Ovary (tissue), 3 donors: ENCODE measurements around the gene CADM4.

Experiments
- POLR2A ChIP-seq: fragments of 450-650 bp; IDR thresholded peaks from one replicate; pipeline ENCODE4 v1.6.1; 2017; ENCODE audit warnings: antibody characterized with exemption, mild to moderate bottlenecking, moderate library complexity
- TF ChIP-seq, protein P1 (sequence below), 3 donors: fragments of 450-650 bp in 2 of 3; fragments of 200-600 bp in 1 of 3; IDR thresholded peaks; one replicate each; pipeline versions ENCODE4 v1.5.1 to v1.8.0; 2016 to 2022; ENCODE audit warnings: antibody characterized with exemption in 3 of 3, mild to moderate bottlenecking in 1 of 3
- donor health status: DM: no; HTN: no; CAD: no.

DNA sequence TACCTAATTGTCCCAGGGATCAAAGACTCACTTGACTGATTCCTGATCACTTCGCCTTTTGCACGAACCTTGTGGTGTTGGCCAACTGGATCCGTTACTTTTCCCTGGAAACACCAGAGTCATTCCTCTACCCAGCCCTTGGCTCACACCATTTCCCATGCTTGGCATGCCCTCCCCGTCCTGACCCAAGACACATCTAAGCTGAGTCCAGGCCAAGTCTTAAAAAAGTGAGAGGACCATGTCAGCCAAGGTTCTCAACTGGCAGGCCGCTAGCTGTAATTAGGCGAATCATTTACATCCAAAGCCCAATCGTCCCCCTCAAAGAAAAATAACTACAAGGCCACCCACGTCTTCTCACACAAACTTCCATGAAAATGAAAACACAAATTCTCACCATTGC lies 18.8 kb upstream of the CADM4 start:
- TF ChIP-seq, protein P1, sequence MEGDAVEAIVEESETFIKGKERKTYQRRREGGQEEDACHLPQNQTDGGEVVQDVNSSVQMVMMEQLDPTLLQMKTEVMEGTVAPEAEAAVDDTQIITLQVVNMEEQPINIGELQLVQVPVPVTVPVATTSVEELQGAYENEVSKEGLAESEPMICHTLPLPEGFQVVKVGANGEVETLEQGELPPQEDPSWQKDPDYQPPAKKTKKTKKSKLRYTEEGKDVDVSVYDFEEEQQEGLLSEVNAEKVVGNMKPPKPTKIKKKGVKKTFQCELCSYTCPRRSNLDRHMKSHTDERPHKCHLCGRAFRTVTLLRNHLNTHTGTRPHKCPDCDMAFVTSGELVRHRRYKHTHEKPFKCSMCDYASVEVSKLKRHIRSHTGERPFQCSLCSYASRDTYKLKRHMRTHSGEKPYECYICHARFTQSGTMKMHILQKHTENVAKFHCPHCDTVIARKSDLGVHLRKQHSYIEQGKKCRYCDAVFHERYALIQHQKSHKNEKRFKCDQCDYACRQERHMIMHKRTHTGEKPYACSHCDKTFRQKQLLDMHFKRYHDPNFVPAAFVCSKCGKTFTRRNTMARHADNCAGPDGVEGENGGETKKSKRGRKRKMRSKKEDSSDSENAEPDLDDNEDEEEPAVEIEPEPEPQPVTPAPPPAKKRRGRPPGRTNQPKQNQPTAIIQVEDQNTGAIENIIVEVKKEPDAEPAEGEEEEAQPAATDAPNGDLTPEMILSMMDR (IDR thresholded peaks at IDR 0.05): no peak
- TF ChIP-seq POLR2A: no peak
